PC-3 (cell line): ENCODE results near the gene USF3. TPM values are rescaled to one million over a fixed set of nuclear protein-coding genes. Genes with fewer than 3 reads are reported as not detected.
A peak's percentile ranks its signal among the peaks of the same experiment; 100 is the strongest.

Experiments
- ATAC-seq: fragments of 200-7000 bp; cut with Tn5 transposase; 2 replicates; pipeline ENCODE4 v1.9.1; 2020; ENCODE audit warnings: mild to moderate bottlenecking, moderate library complexity
- Bru-seq: library from RNA; stranded (reverse); fragments of 400-500 nt; gene quantifications from one replicate; lab custom pipeline; 2021; lab: Mats Ljungman, UMichigan
- BruChase-seq, 2 experiments: library from RNA; stranded (reverse); fragments of 400-500 nt; gene quantifications; one replicate each; lab custom pipeline; 2021; lab: Mats Ljungman, UMichigan
- BruUV-seq: library from RNA; stranded (reverse); fragments of 400-500 nt; replicated peaks from 2 replicates; lab custom pipeline; 2021; lab: Mats Ljungman, UMichigan
- CTCF ChIA-PET: fragments of 300-600 bp; sonication (Branson Sonifier 250); formaldehyde crosslinking; loops from one replicate; lab custom pipeline; 2022; ENCODE audit warnings: antibody characterized with exemption; lab: Charles Lee
- POLR2A ChIA-PET: fragments of 300-600 bp; sonication (Branson Sonifier 250); formaldehyde crosslinking; loops from one replicate; lab custom pipeline; 2022; ENCODE audit warnings: antibody characterized with exemption; ENCODE audit not compliant: unreplicated experiment; lab: Charles Lee
- DNase-seq: peaks from one replicate; pipeline ENCODE4 v3.0.0-alpha.2; 2015
- H2AFZ ChIP-seq: fragments of 300-600 bp; sonication (generic); 2 replicates; pipeline ENCODE4 v1.6.0; 2016; ENCODE audit warnings: antibody characterized with exemption, low read length
- H3F3A ChIP-seq: fragments of 300-600 bp; sonication (generic); one replicate; pipeline ENCODE4 v1.6.0; 2017; ENCODE audit warnings: antibody characterized with exemption, low read length, control low read depth, mild to moderate bottlenecking; ENCODE audit not compliant: unreplicated experiment
- H3K27ac ChIP-seq: fragments of 300-600 bp; sonication (generic); 2 replicates; pipeline ENCODE4 v1.5.1; 2016; ENCODE audit warnings: mild to moderate bottlenecking, low read length
- H3K27me3 ChIP-seq: fragments of 300-600 bp; sonication (generic); 2 replicates; pipeline ENCODE4 v1.6.1; 2016; ENCODE audit warnings: low read length, mixed read lengths
- H3K36me3 ChIP-seq: fragments of 300-600 bp; sonication (generic); 2 replicates; pipeline ENCODE4 v1.6.1; 2016; ENCODE audit warnings: low read depth, mixed run types, low read length, mixed read lengths
- H3K4me1 ChIP-seq: fragments of 300-600 bp; sonication (generic); 2 replicates; pipeline ENCODE4 v1.5.1; 2016; ENCODE audit warnings: low read length; ENCODE audit not compliant: insufficient read depth
- H3K4me2 ChIP-seq: fragments of 300-600 bp; sonication (generic); 2 replicates; pipeline ENCODE4 v1.6.0; 2016; ENCODE audit warnings: low read length
- H3K4me3 ChIP-seq: fragments of 300-600 bp; sonication (generic); 2 replicates; pipeline ENCODE4 v1.5.1; 2016; ENCODE audit warnings: mild to moderate bottlenecking, low read length, mixed read lengths
- H3K79me2 ChIP-seq: fragments of 300-600 bp; sonication (generic); 2 replicates; pipeline ENCODE4 v1.6.1; 2017; ENCODE audit warnings: low read length, mixed read lengths
- H3K9ac ChIP-seq: fragments of 300-600 bp; sonication (generic); 2 replicates; pipeline ENCODE4 v1.6.0; 2016; ENCODE audit warnings: mild to moderate bottlenecking, low read length
- H3K9me2 ChIP-seq: fragments of 300-600 bp; sonication (generic); replicated peaks from 2 replicates; pipeline ENCODE4 v1.6.1; 2016; ENCODE audit warnings: mixed run types, low read length, mixed read lengths
- H3K9me3 ChIP-seq: fragments of 300-600 bp; sonication (generic); 2 replicates; pipeline ENCODE4 v1.6.1; 2016; ENCODE audit warnings: low read length, mixed read lengths
- H4K20me1 ChIP-seq: fragments of 300-600 bp; sonication (generic); 2 replicates; pipeline ENCODE4 v1.6.1; 2016; ENCODE audit warnings: low read length, mixed read lengths
- CTCF ChIP-seq: fragments of 300-600 bp; sonication (generic); conservative IDR thresholded peaks from 2 replicates; pipeline ENCODE4 v1.5.1; 2017; ENCODE audit warnings: antibody characterized with exemption, low read depth, mild to moderate bottlenecking, low read length
- EZH2 ChIP-seq: fragments of 300-600 bp; sonication (generic); IDR thresholded peaks from one replicate; pipeline ENCODE4 v1.6.1; 2017; ENCODE audit warnings: antibody characterized with exemption, mild to moderate bottlenecking, low read length; ENCODE audit not compliant: unreplicated experiment
- EZH2phosphoT487 ChIP-seq: fragments of 300-600 bp; sonication (generic); IDR thresholded peaks from 2 replicates; pipeline ENCODE4 v1.6.1; 2018; ENCODE audit warnings: mild to moderate bottlenecking, antibody characterized with exemption, low read length, borderline replicate concordance
- intact Hi-C: fragments of 100-400 bp; cut with micrococcal nuclease; formaldehyde crosslinking; loops from 2 replicates; pipeline ENCODE4 v1.9.0; 2023
- long read RNA-seq: library from polyadenylated mRNA; unstranded; transcript quantifications from one replicate; pipeline ENCODE4 v2.0.0, GENCODE V29; 2021; ENCODE audit not compliant: unreplicated experiment
- total RNA-seq: library from RNA; depleted of rRNA; stranded (reverse); fragments of >200 nt; gene quantifications from 2 replicates; pipeline ENCODE4 v1.2.3, GENCODE V29; 2014; rRNA removed

USF3 gene
- total RNA-seq, result 8.1 and 10.5 TPM in 2 replicates
- Bru-seq, nascent RNA, result percentile 80 among the genes with signal in this experiment
- BruChase-seq, experiment 1, labeled RNA remaining after a 6-hour chase, result percentile 89 among the genes with signal in this experiment
- percentile 89 among the genes with signal in this experiment for BruChase-seq, experiment 2, labeled RNA remaining after a 2-hour chase
- long read RNA-seq, full-length matches to known transcripts, result 3 of 19 reads
- long read RNA-seq, partial matches to known transcripts, result 9 of 19 reads
- long read RNA-seq, other reads (novel, unspliced or antisense), result 7 of 19 reads

GRCh38 chr3:113695786-113696645, at the start of gene USF3:
Gene USF3, minus strand, starts transcription at chr3:113696642. Its CDS starts 21,764 bp downstream, at chr3:113674878.
- Histone ChIP-seq H3K4me1 (peaks cover 14% of the 10 kb centered on the region), H3K27me3 (no peaks in the 10 kb centered on the region), H3K9me2 (no peaks in the 10 kb centered on the region), H3K36me3 (no peaks in the 10 kb centered on the region), H3F3A (no peaks in the 10 kb centered on the region), H4K20me1 (no peaks in the 10 kb centered on the region), H2AFZ (peak within 1 kb of the TSS; percentile 93), H3K27ac (peak within 1 kb of the TSS; percentile 29), H3K9ac (peak within 1 kb of the TSS; percentile 79), H3K4me2 (peak within 1 kb of the TSS; percentile 94), H3K4me3 (peak within 1 kb of the TSS; percentile 73), H3K9me3 (no peaks in the 10 kb centered on the region), H3K79me2 (peaks cover 41% of the 10 kb centered on the region)
- peak; percentile 70 for DNase-seq
- intact Hi-C loops, result loop anchor here (1.0 to 10.0 kb wide), 4 partner anchors 49 to 464 kb away; no protein-coding TSS in a partner anchor
- no TSS peak for BruUV-seq
- peak; percentile 77 for ATAC-seq
- TF ChIP-seq EZH2 (no peak), CTCF (0 out of 2 replicates have a peak, but pooled peaks have one; percentile 15)
- POLR2A ChIA-PET, result interaction anchor here (0.6 kb wide), 2 partner anchors 18 to 26 kb away, joined by 4 to 15 read pairs; no protein-coding TSS in a partner anchor
- CTCF ChIA-PET, result interaction anchor here (1.2 kb wide), 1 partner anchor 49 kb away, joined by 4 read pairs; no protein-coding TSS in a partner anchor

GRCh38 chr3:113745756-113746547, 49.5 kb upstream of the USF3 start, which contains the start of gene NAA50:
Gene NAA50, minus strand, starts transcription at chr3:113746249. Its CDS starts 300 bp downstream, at chr3:113745949.
- peak within 1 kb of the TSS; percentile 87 for H3K9ac ChIP-seq
- POLR2A ChIA-PET, result interaction anchor here (0.5 to 1.0 kb wide), 5 partner anchors 9 to 974 kb away, joined by 4 to 31 read pairs (median 16); no protein-coding TSS in a partner anchor
- H3K79me2 ChIP-seq, result peaks cover 91% of the 10 kb centered on the region
- no peaks in the 10 kb centered on the region for H3K9me3 ChIP-seq
- H3F3A ChIP-seq, result no peaks in the 10 kb centered on the region
- ATAC-seq (peak; percentile 64), DNase-seq (peak; percentile 89)
- peak within 1 kb of the TSS; percentile 89 for H3K27ac ChIP-seq
- peak within 1 kb of the TSS; percentile 85 for H2AFZ ChIP-seq
- no TSS peak for BruUV-seq
- no peaks in the 10 kb centered on the region for H3K9me2 ChIP-seq
- TF ChIP-seq EZH2, result no peak
- TF ChIP-seq CTCF, result no peak
- TF ChIP-seq EZH2phosphoT487, result peak; percentile 44; the same call in 1 of the 2 replicates
- peaks cover 4% of the 10 kb centered on the region; the same call in 1 of the 2 replicates for H3K36me3 ChIP-seq
- no peaks in the 10 kb centered on the region for H3K27me3 ChIP-seq
- peaks cover 38% of the 10 kb centered on the region for H4K20me1 ChIP-seq
- intact Hi-C loops, result loop anchor here (1.0 to 10.0 kb wide), 5 partner anchors 10 to 311 kb away; partner anchors contain the start of genes CCDC191, QTRT2 and USF3
- H3K4me3 ChIP-seq, result peak within 1 kb of the TSS; percentile 96
- CTCF ChIA-PET, result interaction anchor here (0.6 to 2.3 kb wide), 5 partner anchors 10 to 168 kb away, joined by 3 to 17 read pairs (median 5); partner anchors contain the start of gene GRAMD1C
- peaks cover 47% of the 10 kb centered on the region for H3K4me1 ChIP-seq
- peak within 1 kb of the TSS; percentile 82 for H3K4me2 ChIP-seq
